Panc1 (cell line): ENCODE data around the gene SULF2. TPM values are rescaled to one million over a fixed set of nuclear protein-coding genes. Genes with fewer than 3 reads are reported as not detected.

Experiments used
- ATAC-seq: fragments of 200-7000 bp; cut with Tn5 transposase; 2 replicates; pipeline ENCODE4 v1.9.1; 2020; ENCODE audit warnings: mild to moderate bottlenecking, moderate library complexity
- BruUV-seq: library from RNA; stranded (reverse); fragments of 400-500 nt; replicated peaks from 2 replicates; lab custom pipeline; 2021; lab: Mats Ljungman, UMichigan
- CTCF ChIA-PET: fragments of 300-600 bp; sonication (Branson Sonifier 250); formaldehyde crosslinking; loops from one replicate; lab custom pipeline; 2022; ENCODE audit warnings: antibody characterized with exemption; lab: Charles Lee
- POLR2A ChIA-PET: fragments of 300-600 bp; sonication (Branson Sonifier 250); formaldehyde crosslinking; loops from one replicate; lab custom pipeline; 2022; ENCODE audit warnings: antibody characterized with exemption; lab: Charles Lee
- DNase-seq: peaks from one replicate; pipeline ENCODE4 v3.0.0-alpha.2; 2010; ENCODE audit warnings: low read depth, low spot score
- H3K27ac ChIP-seq: 2 replicates; pipeline ENCODE4 v1.5.1; 2011; ENCODE audit warnings: mild to moderate bottlenecking, low read length, inconsistent platforms
- H3K27me3 ChIP-seq: fragments of 200-500 bp; sonication (Bioruptor generic); 2 replicates; pipeline ENCODE4 v1.6.0; 2014; ENCODE audit warnings: low read length, inconsistent platforms; ENCODE audit not compliant: control insufficient read depth, insufficient read depth
- H3K36me3 ChIP-seq: fragments of 200-500 bp; sonication (Bioruptor generic); 2 replicates; pipeline ENCODE4 v1.5.1; 2014; ENCODE audit warnings: inconsistent platforms, mild to moderate bottlenecking, low read length, moderate library complexity; ENCODE audit not compliant: control insufficient read depth, insufficient read depth
- H3K4me1 ChIP-seq: 2 replicates; pipeline ENCODE4 v1.5.1; 2011; ENCODE audit warnings: inconsistent platforms, mild to moderate bottlenecking, low read length, moderate library complexity; ENCODE audit not compliant: control insufficient read depth, insufficient read depth
- H3K4me3 ChIP-seq, 2 experiments: 2 replicates each; pipeline ENCODE4 v1.5.1; 2011 to 2012; ENCODE audit warnings: low read depth in 2 of 2, low read length in 2 of 2, mild to moderate bottlenecking in 2 of 2, inconsistent platforms in 1 of 2, moderate library complexity in 1 of 2
- H3K9me3 ChIP-seq: fragments of 200-500 bp; sonication (Bioruptor generic); 2 replicates; pipeline ENCODE4 v1.5.1; 2014; ENCODE audit warnings: low read depth, mild to moderate bottlenecking, inconsistent platforms, low read length, moderate library complexity; ENCODE audit not compliant: control insufficient read depth, insufficient read depth
- POLR2AphosphoS5 ChIP-seq: IDR thresholded peaks from 2 replicates; pipeline ENCODE4 v1.6.1; 2012; ENCODE audit warnings: mild to moderate bottlenecking, low read depth, low read length, moderate library complexity
- SIN3A ChIP-seq: IDR thresholded peaks from 2 replicates; pipeline ENCODE4 v1.6.1; 2012; ENCODE audit warnings: low read depth, mild to moderate bottlenecking, low read length, moderate library complexity, borderline replicate concordance; ENCODE audit not compliant: insufficient read depth
- TCF7L2 ChIP-seq: IDR thresholded peaks from 2 replicates; pipeline ENCODE4 v1.6.1; 2011; ENCODE audit warnings: mild to moderate bottlenecking, low read depth, low read length, inconsistent platforms
- in situ Hi-C: cut with HindIII; loops from 2 replicates; pipeline ENCODE4 v1.10.0; 2016; ENCODE audit warnings: low sequenced_read_pairs, low pct_unique_long_range_greater_than_20kb
- intact Hi-C: fragments of 100-400 bp; cut with micrococcal nuclease; formaldehyde crosslinking; loops from one replicate; pipeline ENCODE4 v1.10.0; 2022; ENCODE audit not compliant: unreplicated experiment
- total RNA-seq: library from RNA; stranded (reverse); gene quantifications from one replicate; pipeline ENCODE4 v1.2.1, GENCODE V29; 2021; ENCODE audit not compliant: unreplicated experiment
- TF ChIP-seq, protein P1 (sequence below): fragments of 450-650 bp; IDR thresholded peaks from 2 replicates; pipeline ENCODE4 v1.5.1; 2017; ENCODE audit warnings: mild to moderate bottlenecking
- TF ChIP-seq, protein P2 (sequence below), 2 experiments: IDR thresholded peaks; 2 replicates each; pipeline ENCODE4 v1.6.1; 2011 to 2012; ENCODE audit warnings: low read depth in 2 of 2, control low read depth in 1 of 2, low read length in 1 of 2, mild to moderate bottlenecking in 1 of 2, moderate library complexity in 1 of 2; ENCODE audit not compliant: insufficient read depth in 1 of 2

Gene SULF2
- total RNA-seq, 1 experiment from 2014 or later: 1.4 TPM

DNA sequence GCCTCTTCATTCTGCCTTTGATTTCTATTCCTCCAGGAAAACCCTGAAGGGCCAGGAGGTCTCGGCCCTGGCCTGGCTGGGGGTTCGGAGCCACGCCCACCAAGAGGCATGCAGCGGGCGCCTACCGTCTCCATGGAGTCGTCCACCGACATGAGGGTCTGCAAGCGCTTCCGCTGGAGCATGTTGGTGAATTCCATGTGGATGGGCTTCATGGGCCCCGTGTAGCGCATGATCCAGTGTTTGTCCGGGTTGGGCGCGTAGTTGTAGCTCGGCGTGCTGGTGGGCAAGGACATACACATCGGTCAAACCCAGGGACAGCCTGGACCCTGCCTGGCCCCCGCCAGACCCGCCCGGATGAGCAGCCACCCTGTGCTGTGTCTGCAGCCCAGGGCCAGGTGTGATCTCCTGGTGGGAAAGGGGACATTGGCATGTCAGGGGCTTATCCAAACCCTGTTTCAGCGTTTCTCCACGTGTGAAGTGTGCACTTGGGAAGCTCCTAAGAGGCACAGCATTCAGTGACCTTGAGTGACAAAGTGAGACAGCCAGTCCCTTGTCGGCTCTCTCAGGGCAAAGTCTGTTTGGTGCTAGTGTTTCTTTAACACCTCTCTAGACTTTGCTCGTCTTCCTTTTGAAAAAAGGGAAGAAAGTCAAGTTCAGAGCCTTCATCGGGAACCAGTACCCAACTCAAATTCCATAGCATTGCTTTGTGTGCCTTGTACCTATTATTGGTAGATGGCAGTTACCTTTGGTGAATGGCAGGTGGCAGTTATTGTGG is 100.8 kb downstream of the SULF2 start:
- ChIA-PET POLR2A (no interaction called here), CTCF (no interaction called here)
- intact Hi-C loops: no loop called here
- TF ChIP-seq, protein P1, sequence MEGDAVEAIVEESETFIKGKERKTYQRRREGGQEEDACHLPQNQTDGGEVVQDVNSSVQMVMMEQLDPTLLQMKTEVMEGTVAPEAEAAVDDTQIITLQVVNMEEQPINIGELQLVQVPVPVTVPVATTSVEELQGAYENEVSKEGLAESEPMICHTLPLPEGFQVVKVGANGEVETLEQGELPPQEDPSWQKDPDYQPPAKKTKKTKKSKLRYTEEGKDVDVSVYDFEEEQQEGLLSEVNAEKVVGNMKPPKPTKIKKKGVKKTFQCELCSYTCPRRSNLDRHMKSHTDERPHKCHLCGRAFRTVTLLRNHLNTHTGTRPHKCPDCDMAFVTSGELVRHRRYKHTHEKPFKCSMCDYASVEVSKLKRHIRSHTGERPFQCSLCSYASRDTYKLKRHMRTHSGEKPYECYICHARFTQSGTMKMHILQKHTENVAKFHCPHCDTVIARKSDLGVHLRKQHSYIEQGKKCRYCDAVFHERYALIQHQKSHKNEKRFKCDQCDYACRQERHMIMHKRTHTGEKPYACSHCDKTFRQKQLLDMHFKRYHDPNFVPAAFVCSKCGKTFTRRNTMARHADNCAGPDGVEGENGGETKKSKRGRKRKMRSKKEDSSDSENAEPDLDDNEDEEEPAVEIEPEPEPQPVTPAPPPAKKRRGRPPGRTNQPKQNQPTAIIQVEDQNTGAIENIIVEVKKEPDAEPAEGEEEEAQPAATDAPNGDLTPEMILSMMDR: no peak
- TF ChIP-seq, protein P2, sequence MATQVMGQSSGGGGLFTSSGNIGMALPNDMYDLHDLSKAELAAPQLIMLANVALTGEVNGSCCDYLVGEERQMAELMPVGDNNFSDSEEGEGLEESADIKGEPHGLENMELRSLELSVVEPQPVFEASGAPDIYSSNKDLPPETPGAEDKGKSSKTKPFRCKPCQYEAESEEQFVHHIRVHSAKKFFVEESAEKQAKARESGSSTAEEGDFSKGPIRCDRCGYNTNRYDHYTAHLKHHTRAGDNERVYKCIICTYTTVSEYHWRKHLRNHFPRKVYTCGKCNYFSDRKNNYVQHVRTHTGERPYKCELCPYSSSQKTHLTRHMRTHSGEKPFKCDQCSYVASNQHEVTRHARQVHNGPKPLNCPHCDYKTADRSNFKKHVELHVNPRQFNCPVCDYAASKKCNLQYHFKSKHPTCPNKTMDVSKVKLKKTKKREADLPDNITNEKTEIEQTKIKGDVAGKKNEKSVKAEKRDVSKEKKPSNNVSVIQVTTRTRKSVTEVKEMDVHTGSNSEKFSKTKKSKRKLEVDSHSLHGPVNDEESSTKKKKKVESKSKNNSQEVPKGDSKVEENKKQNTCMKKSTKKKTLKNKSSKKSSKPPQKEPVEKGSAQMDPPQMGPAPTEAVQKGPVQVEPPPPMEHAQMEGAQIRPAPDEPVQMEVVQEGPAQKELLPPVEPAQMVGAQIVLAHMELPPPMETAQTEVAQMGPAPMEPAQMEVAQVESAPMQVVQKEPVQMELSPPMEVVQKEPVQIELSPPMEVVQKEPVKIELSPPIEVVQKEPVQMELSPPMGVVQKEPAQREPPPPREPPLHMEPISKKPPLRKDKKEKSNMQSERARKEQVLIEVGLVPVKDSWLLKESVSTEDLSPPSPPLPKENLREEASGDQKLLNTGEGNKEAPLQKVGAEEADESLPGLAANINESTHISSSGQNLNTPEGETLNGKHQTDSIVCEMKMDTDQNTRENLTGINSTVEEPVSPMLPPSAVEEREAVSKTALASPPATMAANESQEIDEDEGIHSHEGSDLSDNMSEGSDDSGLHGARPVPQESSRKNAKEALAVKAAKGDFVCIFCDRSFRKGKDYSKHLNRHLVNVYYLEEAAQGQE (IDR thresholded peaks at IDR 0.05; ENCODE audit: insufficient read depth in 1 of 2, low read depth in 2 of 2, low read length in 1 of 2): no peak
- TF ChIP-seq POLR2AphosphoS5 (no peak), SIN3A (no peak), TCF7L2 (no peak)
- no TSS peak for BruUV-seq
- Histone ChIP-seq H3K27ac (no peak overlapping the region), H3K36me3 (no peaks in the 10 kb centered on the region), H3K27me3 (no peaks in the 10 kb centered on the region), H3K9me3 (no peaks in the 10 kb centered on the region), H3K4me3 (no peak overlapping the region), H3K4me1 (no peaks in the 10 kb centered on the region)
- DNase-seq (no peak), ATAC-seq (no peak)
- in situ Hi-C loops: no loop called here

DNA sequence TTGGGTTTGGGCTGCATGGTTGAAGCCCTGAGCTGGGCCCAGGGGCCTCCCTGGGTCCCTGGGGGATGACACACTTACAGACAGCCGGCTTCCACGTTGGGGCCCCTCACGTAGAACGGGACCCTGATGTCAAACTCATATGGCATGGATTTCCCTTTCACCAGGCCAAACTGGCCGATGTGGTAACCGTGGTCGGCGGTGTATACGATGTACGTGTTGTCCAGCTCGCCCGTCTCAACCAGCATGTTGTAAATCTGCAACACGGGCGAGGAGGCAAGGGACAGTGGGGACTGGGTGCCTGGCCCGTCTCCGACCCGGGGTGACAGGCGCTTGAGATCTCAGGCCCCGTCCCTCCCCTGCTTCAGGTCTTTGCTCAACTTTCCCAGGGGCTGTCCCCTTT is 102.4 kb downstream of the SULF2 start:
- DNase-seq: no peak
- no peaks in the 10 kb centered on the region for H3K27me3 ChIP-seq
- ChIA-PET CTCF (no interaction called here), POLR2A (no interaction called here)
- no peak overlapping the region for H3K27ac ChIP-seq
- H3K9me3 ChIP-seq: no peaks in the 10 kb centered on the region
- TF ChIP-seq, protein P2 (IDR thresholded peaks at IDR 0.05; ENCODE audit: insufficient read depth in 1 of 2, low read depth in 2 of 2, low read length in 1 of 2): no peak
- TF ChIP-seq SIN3A (no peak), TCF7L2 (no peak), POLR2AphosphoS5 (no peak)
- TF ChIP-seq, protein P1: no peak
- no peak overlapping the region for H3K4me3 ChIP-seq
- BruUV-seq: no TSS peak
- no peaks in the 10 kb centered on the region for H3K4me1 ChIP-seq
- intact Hi-C loops (no loop called here), in situ Hi-C loops (no loop called here)
- no peaks in the 10 kb centered on the region for H3K36me3 ChIP-seq
- ATAC-seq: no peak
